HL-60 (cell line): Measurements from ENCODE around the gene PNPT1.

Experiments
- CTCF ChIP-seq: IDR thresholded peaks from one replicate; pipeline ENCODE4 v1.5.1; 2011; ENCODE audit warnings: low read length, control low read depth, inconsistent platforms; ENCODE audit not compliant: insufficient read depth
- GABPA ChIP-seq: IDR thresholded peaks from 2 replicates; pipeline ENCODE4 v1.6.1; 2012; ENCODE audit warnings: low read depth
- POLR2AphosphoS5 ChIP-seq: IDR thresholded peaks from 2 replicates; pipeline ENCODE4 v1.6.1; 2012; ENCODE audit warnings: low read depth
- SPI1 ChIP-seq: IDR thresholded peaks from 2 replicates; pipeline ENCODE4 v1.6.1; 2012; ENCODE audit warnings: low read depth, mild to moderate bottlenecking, borderline replicate concordance
- TF ChIP-seq, protein P1 (sequence below): IDR thresholded peaks from 2 replicates; pipeline ENCODE4 v1.6.1; 2012; ENCODE audit warnings: low read depth; ENCODE audit not compliant: insufficient replicate concordance

DNA sequence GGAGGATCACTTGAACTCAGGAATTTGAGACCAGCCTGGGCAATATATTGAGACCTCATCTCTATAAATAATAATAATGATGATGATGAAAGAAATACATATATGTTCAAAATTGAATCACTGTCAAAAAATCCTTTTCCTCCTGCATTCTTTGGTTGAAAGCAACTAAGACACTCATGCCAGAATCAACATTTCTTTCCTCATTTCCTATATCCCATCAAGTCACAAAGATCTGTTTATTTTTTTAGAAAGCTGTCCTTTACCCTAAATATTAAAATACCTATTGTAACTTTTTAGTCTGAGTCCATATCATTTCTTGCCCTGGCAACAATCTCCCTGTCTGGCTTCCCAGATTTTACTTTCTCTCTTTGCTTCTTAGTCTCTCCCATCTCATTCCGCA lies 44.4 kb downstream of the PNPT1 start:
- TF ChIP-seq SPI1 (no peak), CTCF (no peak), GABPA (no peak), POLR2AphosphoS5 (no peak)
- TF ChIP-seq, protein P1, sequence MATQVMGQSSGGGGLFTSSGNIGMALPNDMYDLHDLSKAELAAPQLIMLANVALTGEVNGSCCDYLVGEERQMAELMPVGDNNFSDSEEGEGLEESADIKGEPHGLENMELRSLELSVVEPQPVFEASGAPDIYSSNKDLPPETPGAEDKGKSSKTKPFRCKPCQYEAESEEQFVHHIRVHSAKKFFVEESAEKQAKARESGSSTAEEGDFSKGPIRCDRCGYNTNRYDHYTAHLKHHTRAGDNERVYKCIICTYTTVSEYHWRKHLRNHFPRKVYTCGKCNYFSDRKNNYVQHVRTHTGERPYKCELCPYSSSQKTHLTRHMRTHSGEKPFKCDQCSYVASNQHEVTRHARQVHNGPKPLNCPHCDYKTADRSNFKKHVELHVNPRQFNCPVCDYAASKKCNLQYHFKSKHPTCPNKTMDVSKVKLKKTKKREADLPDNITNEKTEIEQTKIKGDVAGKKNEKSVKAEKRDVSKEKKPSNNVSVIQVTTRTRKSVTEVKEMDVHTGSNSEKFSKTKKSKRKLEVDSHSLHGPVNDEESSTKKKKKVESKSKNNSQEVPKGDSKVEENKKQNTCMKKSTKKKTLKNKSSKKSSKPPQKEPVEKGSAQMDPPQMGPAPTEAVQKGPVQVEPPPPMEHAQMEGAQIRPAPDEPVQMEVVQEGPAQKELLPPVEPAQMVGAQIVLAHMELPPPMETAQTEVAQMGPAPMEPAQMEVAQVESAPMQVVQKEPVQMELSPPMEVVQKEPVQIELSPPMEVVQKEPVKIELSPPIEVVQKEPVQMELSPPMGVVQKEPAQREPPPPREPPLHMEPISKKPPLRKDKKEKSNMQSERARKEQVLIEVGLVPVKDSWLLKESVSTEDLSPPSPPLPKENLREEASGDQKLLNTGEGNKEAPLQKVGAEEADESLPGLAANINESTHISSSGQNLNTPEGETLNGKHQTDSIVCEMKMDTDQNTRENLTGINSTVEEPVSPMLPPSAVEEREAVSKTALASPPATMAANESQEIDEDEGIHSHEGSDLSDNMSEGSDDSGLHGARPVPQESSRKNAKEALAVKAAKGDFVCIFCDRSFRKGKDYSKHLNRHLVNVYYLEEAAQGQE: no peak
